H4 (cell line): ENCODE results near the gene LRCOL1. TPM values are rescaled to one million over a fixed set of nuclear protein-coding genes. Genes with fewer than 3 reads are reported as not detected.

Experiments used
- total RNA-seq: library from RNA; depleted of rRNA; stranded (reverse); fragments of >200 nt; shearing (Covaris generic); gene quantifications from 2 replicates; pipeline ENCODE4 v1.2.3, GENCODE V29; 2014; rRNA removed

Gene LRCOL1
- total RNA-seq, 1 experiment from 2014 or later: not detected

Other genes with a start within 250 kb of the LRCOL1 start
- gene FBRSL1, start 120.4 kb downstream of the LRCOL1 start, total RNA-seq: 1.5 and 1.8 TPM in 2 replicates
- gene P2RX2, start 8.2 kb upstream of the LRCOL1 start, total RNA-seq: not detected in 2 replicates
- 6.9 and 11.8 TPM in 2 replicates for gene POLE, start 76.8 kb upstream of the LRCOL1 start, total RNA-seq
- 28.0 and 36.6 TPM in 2 replicates for gene PXMP2, start 77.0 kb upstream of the LRCOL1 start, total RNA-seq
- gene PGAM5, start 100.3 kb upstream of the LRCOL1 start, total RNA-seq: 24.0 and 27.9 TPM in 2 replicates
- gene ANKLE2, start 151.2 kb upstream of the LRCOL1 start, total RNA-seq: 21.9 and 26.8 TPM in 2 replicates
- gene GOLGA3, start 218.3 kb upstream of the LRCOL1 start, total RNA-seq: 21.1 and 37.3 TPM in 2 replicates